Neural cell (in vitro differentiated cells): ENCODE measurements around the gene SYMPK.

Experiments
- EP300 ChIP-seq: fragments of 450-650 bp; conservative IDR thresholded peaks from 2 replicates; pipeline ENCODE4 v1.6.1; 2014; ENCODE audit warnings: antibody characterized with exemption, mild to moderate bottlenecking, moderate library complexity; ENCODE audit not compliant: poor library complexity, severe bottlenecking
- EZH2 ChIP-seq: fragments of 200-600, 300-800 bp; shearing (Covaris generic), sonication (generic); IDR thresholded peaks from 2 replicates; pipeline ENCODE4 v1.6.1; 2014; ENCODE audit warnings: antibody characterized with exemption, low read length, borderline replicate concordance, mild to moderate bottlenecking; ENCODE audit not compliant: insufficient read depth, poor library complexity, severe bottlenecking
- POLR2AphosphoS5 ChIP-seq: IDR thresholded peaks from 2 replicates; pipeline ENCODE4 v1.6.1; 2012
- TAF1 ChIP-seq: IDR thresholded peaks from 2 replicates; pipeline ENCODE4 v1.6.1; 2012; ENCODE audit warnings: low read depth
- TF ChIP-seq, protein P1 (sequence below): fragments of 450-650 bp; IDR thresholded peaks from 2 replicates; pipeline ENCODE4 v1.5.1; 2014; ENCODE audit warnings: antibody characterized with exemption, mild to moderate bottlenecking, moderate library complexity; ENCODE audit not compliant: poor library complexity, severe bottlenecking

DNA sequence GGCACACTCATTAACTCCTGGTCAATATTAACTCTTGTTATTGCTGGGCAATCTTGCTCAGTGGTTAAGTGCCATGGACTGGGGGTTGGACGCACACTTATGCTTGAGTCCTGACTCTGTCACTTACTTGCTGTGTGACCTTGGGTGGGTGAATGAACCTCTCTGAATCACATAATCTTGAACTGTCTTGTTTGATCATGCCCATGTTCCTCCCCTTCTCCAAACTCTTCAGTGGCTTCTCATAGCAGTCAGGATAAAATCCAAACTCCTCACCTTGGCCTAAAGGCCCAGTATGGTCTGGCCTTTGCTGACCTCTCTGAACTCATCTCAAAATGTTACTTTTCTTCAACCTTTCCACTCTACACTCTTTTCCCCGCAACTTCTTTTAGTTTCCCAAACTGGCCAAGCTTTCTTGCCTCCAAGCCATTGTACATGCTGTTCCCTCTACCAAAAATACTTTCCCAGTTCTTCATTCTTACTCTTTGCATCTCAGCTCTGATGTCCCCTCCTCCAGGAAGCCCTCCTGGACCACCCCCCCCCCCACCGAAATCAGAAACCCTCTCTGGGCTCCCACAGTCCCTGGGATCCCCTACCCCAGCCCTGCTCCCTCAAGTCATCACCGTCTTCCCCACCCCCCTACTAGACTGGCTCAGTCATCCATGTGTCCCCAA is 37.1 kb upstream of the SYMPK start:
- TF ChIP-seq, protein P1, sequence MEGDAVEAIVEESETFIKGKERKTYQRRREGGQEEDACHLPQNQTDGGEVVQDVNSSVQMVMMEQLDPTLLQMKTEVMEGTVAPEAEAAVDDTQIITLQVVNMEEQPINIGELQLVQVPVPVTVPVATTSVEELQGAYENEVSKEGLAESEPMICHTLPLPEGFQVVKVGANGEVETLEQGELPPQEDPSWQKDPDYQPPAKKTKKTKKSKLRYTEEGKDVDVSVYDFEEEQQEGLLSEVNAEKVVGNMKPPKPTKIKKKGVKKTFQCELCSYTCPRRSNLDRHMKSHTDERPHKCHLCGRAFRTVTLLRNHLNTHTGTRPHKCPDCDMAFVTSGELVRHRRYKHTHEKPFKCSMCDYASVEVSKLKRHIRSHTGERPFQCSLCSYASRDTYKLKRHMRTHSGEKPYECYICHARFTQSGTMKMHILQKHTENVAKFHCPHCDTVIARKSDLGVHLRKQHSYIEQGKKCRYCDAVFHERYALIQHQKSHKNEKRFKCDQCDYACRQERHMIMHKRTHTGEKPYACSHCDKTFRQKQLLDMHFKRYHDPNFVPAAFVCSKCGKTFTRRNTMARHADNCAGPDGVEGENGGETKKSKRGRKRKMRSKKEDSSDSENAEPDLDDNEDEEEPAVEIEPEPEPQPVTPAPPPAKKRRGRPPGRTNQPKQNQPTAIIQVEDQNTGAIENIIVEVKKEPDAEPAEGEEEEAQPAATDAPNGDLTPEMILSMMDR = no peak
- TF ChIP-seq EP300 (no peak), POLR2AphosphoS5 (no peak), TAF1 (no peak), EZH2 (no peak)
